HEK293T (cell line): Measurements from ENCODE around the gene XPNPEP1.

Experiments used
- CTCF ChIA-PET: fragments of 350-600 bp; formaldehyde crosslinking; extraction: SDS; loops from one replicate; lab custom pipeline; 2021; ENCODE audit warnings: antibody characterized with exemption, inconsistent platforms; lab: Yijun Ruan, JAX
- POLR2A ChIA-PET: fragments of 350-600 bp; formaldehyde crosslinking; extraction: SDS; loops from one replicate; lab custom pipeline; 2020; ENCODE audit warnings: antibody characterized with exemption, inconsistent platforms; lab: Yijun Ruan, JAX
- DNase-seq: peaks from one replicate; pipeline ENCODE4 v3.0.0; 2012; ENCODE audit warnings: mixed read lengths; ENCODE audit errors: extremely low spot score
- ARNT ChIP-seq: fragments of 450-650 bp; IDR thresholded peaks from 2 replicates; pipeline ENCODE4 v1.6.1; 2017; ENCODE audit warnings: mild to moderate bottlenecking
- BHLHE40 ChIP-seq: fragments of 450-650 bp; IDR thresholded peaks from 2 replicates; pipeline ENCODE4 v1.6.1; 2016; ENCODE audit warnings: mild to moderate bottlenecking, moderate library complexity, borderline replicate concordance
- CTBP1 ChIP-seq: fragments of 450-650 bp; IDR thresholded peaks from 2 replicates; pipeline ENCODE4 v1.6.1; 2016; ENCODE audit warnings: borderline replicate concordance
- ELF4 ChIP-seq: fragments of 450-650 bp; IDR thresholded peaks from 2 replicates; pipeline ENCODE4 v1.6.1; 2017; ENCODE audit warnings: antibody characterized with exemption
- FOXA1 ChIP-seq: fragments of 450-650 bp; IDR thresholded peaks from 2 replicates; pipeline ENCODE4 v1.6.1; 2016; ENCODE audit warnings: mild to moderate bottlenecking
- FOXK2 ChIP-seq: fragments of 450-650 bp; IDR thresholded peaks from 2 replicates; pipeline ENCODE4 v1.6.1; 2016; ENCODE audit warnings: mild to moderate bottlenecking
- FOXM1 ChIP-seq: fragments of 450-650 bp; IDR thresholded peaks from 2 replicates; pipeline ENCODE4 v1.6.1; 2017; ENCODE audit warnings: mild to moderate bottlenecking, borderline replicate concordance
- HDGF ChIP-seq: fragments of 450-650 bp; IDR thresholded peaks from 2 replicates; pipeline ENCODE4 v1.6.1; 2017; ENCODE audit warnings: antibody characterized with exemption, borderline replicate concordance
- L3MBTL2 ChIP-seq: fragments of 450-650 bp; conservative IDR thresholded peaks from 2 replicates; pipeline ENCODE4 v1.6.1; 2016; ENCODE audit warnings: mild to moderate bottlenecking
- LEF1 ChIP-seq: fragments of 450-650 bp; IDR thresholded peaks from 2 replicates; pipeline ENCODE4 v1.6.1; 2017; ENCODE audit warnings: mild to moderate bottlenecking, borderline replicate concordance
- NFRKB ChIP-seq: fragments of 450-650 bp; IDR thresholded peaks from 2 replicates; pipeline ENCODE4 v1.6.1; 2016; ENCODE audit warnings: mild to moderate bottlenecking, moderate library complexity
- SP1 ChIP-seq: fragments of 450-650 bp; IDR thresholded peaks from 2 replicates; pipeline ENCODE4 v1.6.1; 2017
- SUZ12 ChIP-seq: fragments of 450-650 bp; IDR thresholded peaks from 2 replicates; pipeline ENCODE4 v1.6.1; 2016; ENCODE audit warnings: mild to moderate bottlenecking
- TARDBP ChIP-seq: fragments of 450-650 bp; IDR thresholded peaks from 2 replicates; pipeline ENCODE4 v1.6.1; 2016
- ZNF384 ChIP-seq: fragments of 450-650 bp; IDR thresholded peaks from 2 replicates; pipeline ENCODE4 v1.6.1; 2016
- TF ChIP-seq, protein P1 (sequence below): fragments of 450-650 bp; IDR thresholded peaks from 2 replicates; pipeline ENCODE4 v1.6.1; 2016

XPNPEP1 gene

DNA sequence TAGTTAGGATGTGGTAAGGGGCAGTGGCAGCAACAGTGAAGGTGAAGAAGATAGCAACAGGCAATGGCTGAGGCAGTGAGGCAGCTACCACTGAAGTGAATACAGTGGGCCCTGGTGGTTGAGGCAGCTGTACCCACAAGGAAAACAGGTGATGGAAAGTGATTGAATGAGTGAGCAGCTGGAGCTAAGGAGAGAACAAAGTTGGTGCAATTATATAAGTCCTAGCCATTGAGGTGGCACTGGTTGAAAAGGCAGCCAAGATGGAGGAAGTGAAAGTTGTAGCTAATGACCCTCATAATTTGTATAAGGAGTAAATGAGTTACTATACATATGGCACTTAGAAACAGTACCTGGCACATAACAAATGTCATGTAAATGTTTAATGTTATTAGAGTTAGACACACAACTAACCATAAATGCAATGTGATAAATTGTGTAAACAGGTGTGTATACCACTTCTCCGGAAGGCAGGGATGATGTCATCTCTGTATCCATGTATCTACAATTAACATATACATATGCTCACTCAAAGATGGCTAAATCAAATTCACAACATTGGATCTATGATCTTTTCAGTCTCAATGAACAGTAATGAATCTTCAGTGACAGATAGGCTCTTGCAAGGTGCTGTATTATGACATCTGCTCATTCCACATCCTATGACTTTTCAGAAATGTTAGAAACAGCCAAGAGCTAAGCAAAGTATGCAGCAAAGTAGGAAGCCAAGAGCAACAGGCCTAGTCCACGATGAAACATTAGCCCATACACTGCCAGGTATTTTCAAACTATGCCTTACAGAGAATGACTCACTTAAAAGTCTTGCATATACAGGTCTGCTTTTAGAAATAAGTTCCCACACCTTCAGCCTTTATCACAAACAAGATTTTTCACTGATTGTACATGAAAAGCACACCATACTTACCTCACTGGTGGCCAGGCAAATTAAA lies 10.7 kb downstream of the XPNPEP1 start:
- ChIA-PET POLR2A (no interaction called here), CTCF (interaction anchor here (0.6 kb wide), 1 partner anchor 28 kb away, joined by 3 read pairs; no protein-coding TSS in a partner anchor)
- TF ChIP-seq FOXK2, result no peak
- TF ChIP-seq, protein P1, sequence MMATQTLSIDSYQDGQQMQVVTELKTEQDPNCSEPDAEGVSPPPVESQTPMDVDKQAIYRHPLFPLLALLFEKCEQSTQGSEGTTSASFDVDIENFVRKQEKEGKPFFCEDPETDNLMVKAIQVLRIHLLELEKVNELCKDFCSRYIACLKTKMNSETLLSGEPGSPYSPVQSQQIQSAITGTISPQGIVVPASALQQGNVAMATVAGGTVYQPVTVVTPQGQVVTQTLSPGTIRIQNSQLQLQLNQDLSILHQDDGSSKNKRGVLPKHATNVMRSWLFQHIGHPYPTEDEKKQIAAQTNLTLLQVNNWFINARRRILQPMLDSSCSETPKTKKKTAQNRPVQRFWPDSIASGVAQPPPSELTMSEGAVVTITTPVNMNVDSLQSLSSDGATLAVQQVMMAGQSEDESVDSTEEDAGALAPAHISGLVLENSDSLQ, result no peak
- TF ChIP-seq HDGF, result no peak
- TF ChIP-seq FOXA1, result no peak
- TF ChIP-seq SUZ12, result no peak
- TF ChIP-seq TARDBP, result no peak
- no peak for TF ChIP-seq BHLHE40

DNA sequence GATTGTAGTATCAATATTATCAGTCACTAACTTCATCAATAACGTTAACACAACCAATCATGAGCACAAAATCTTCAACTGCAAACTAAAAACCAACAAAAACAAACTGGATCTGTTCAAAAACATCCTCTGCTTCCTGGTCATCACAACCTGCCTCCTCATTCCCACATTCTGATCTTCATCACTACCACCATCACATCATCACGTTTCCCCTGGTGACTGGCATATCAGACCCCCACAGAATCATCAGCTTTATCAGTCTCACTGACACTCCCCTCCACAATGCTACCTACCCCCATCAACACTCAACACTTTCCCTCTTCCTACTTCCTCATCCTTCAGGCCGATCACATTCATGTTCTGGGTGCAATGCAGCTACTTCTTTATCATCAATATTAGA lies 11.4 kb downstream of the XPNPEP1 start:
- POLR2A ChIA-PET, result no interaction called here

More for the DNA sequence above, 10.7 kb downstream of the XPNPEP1 start:
- DNase-seq, result no peak

DNA sequence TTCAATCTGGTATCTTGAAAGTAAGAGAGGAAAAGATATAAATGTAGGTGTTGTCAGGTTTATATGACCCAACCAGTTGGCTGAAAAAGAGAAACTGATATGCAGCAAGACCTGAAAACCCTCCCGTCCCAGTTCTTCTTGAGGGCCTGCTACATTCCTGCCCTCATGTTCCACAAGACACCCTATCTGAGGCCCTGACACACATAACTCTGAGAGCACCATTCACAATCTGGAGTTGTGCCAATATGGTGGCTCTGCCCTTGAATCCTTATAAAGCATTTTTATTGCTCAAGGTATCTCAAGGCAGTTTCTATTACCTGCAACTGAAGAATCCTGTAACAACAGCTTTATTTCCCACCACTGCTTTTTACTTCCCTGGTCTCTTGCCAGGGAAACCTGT lies 17.0 kb downstream of the XPNPEP1 start:
- POLR2A ChIA-PET, result no interaction called here
- TF ChIP-seq SUZ12, result no peak
- no peak for TF ChIP-seq FOXM1
- TF ChIP-seq FOXK2, result no peak
- TF ChIP-seq SP1, result no peak
- no peak for TF ChIP-seq FOXA1
- TF ChIP-seq ARNT, result no peak
- TF ChIP-seq L3MBTL2, result no peak
- TF ChIP-seq LEF1, result no peak
- no peak for TF ChIP-seq ZNF384
- TF ChIP-seq NFRKB, result no peak
- TF ChIP-seq HDGF, result no peak
- TF ChIP-seq BHLHE40, result no peak
- no peak for DNase-seq
- CTCF ChIA-PET, result interaction anchor here (0.9 kb wide), 1 partner anchor 22 kb away, joined by 3 read pairs; no protein-coding TSS in a partner anchor

More for the DNA sequence above, 11.4 kb downstream of the XPNPEP1 start:
- TF ChIP-seq CTBP1, result no peak
- no peak for TF ChIP-seq ELF4
- TF ChIP-seq, protein P1, result no peak
- no peak for TF ChIP-seq SUZ12
- TF ChIP-seq FOXK2, result no peak
- TF ChIP-seq L3MBTL2, result no peak
- no peak for TF ChIP-seq LEF1
- no peak for TF ChIP-seq ARNT
- DNase-seq, result no peak
- CTCF ChIA-PET, result interaction anchor here (0.5 to 0.6 kb wide), 2 partner anchors 28 to 421 kb away, joined by 3 read pairs; no protein-coding TSS in a partner anchor

DNA sequence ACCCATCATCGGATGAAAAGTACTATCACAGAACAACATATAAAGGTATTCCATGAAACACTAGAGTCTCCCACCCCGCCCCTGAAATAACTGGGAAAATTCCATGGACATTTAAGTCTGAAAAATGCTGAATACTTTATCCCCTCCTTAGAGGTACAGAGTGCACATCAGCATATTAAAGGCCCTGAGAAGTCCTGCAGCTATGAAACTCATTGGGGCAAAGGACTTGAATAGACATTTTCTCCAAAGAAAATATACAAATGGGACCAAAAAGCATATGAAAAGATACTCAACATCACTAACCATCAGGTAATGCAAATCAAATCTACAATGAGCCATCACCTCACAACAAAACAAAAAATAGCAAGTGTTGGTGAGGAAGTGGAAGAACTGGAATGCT lies 18.9 kb downstream of the XPNPEP1 start:
- ChIA-PET CTCF (no interaction called here), POLR2A (no interaction called here)
- DNase-seq, result no peak
- TF ChIP-seq HDGF (no peak), LEF1 (no peak), ELF4 (no peak), CTBP1 (no peak), FOXA1 (no peak), BHLHE40 (no peak), FOXK2 (no peak), TARDBP (no peak), ZNF384 (no peak), FOXM1 (no peak), SUZ12 (no peak), NFRKB (no peak), SP1 (no peak), ARNT (no peak), L3MBTL2 (no peak)
- TF ChIP-seq, protein P1, result no peak

DNA sequence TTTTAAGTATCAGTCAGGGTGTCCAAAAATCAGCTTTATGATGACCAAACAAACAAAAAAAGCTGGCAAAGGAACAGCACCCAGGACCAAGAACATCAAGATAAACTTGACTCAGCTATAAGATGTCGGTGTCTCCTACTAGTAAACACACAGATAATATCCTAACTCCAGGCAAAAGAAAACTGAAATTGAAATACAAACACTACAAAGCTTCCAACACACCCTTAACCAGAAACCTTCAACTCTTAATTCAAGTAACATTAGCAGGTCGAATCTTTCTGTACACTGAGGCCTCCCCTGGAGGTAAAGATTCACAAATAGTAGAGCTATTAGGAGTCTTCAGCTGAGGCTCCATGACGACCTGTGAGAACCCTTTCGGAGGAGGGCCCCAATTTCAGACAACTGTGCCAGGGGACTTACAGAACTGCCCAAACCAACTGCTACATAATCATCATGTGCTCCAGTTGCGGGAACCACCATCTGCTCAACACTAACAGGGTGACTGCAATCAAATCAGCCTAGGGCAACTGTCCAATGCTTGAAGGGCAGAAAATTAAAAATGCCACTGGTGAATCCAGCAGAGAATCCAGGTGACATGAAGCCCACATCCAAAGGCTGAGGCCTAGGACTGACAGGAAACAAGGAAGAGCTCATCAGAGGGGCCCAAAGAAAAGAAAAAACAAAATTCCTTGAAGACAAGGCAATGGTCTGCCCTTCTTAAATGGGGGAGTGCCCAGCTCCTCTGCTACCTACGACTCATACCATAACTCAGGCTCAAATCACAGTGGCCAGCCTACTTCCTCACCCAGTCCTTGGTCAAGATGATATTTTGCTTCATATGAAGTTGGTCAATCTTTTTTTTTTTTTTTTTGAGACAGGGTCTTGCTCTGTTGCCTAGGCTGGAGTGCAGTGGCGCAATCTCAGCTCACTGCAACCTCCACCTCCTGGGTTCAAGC lies 20.0 kb downstream of the XPNPEP1 start:
- DNase-seq, result no peak
- POLR2A ChIA-PET, result no interaction called here
- no peak for TF ChIP-seq FOXM1
- TF ChIP-seq LEF1, result no peak
- no peak for TF ChIP-seq CTBP1
- no peak for TF ChIP-seq ARNT
- no peak for TF ChIP-seq ZNF384
- CTCF ChIA-PET, result interaction anchor here (0.6 to 1.8 kb wide), 2 partner anchors 19 to 220 kb away, joined by 3 to 6 read pairs; no protein-coding TSS in a partner anchor
